ENCODE measurements around the gene ATP5F1B. TPM values are rescaled to one million over a fixed set of nuclear protein-coding genes. Genes with fewer than 3 reads are reported as not detected.
A peak's percentile ranks its signal among the peaks of the same experiment; 100 is the strongest.

Gene ATP5F1B
- total RNA-seq, 1 donor from 2014 or later, result 319 TPM

DNA sequence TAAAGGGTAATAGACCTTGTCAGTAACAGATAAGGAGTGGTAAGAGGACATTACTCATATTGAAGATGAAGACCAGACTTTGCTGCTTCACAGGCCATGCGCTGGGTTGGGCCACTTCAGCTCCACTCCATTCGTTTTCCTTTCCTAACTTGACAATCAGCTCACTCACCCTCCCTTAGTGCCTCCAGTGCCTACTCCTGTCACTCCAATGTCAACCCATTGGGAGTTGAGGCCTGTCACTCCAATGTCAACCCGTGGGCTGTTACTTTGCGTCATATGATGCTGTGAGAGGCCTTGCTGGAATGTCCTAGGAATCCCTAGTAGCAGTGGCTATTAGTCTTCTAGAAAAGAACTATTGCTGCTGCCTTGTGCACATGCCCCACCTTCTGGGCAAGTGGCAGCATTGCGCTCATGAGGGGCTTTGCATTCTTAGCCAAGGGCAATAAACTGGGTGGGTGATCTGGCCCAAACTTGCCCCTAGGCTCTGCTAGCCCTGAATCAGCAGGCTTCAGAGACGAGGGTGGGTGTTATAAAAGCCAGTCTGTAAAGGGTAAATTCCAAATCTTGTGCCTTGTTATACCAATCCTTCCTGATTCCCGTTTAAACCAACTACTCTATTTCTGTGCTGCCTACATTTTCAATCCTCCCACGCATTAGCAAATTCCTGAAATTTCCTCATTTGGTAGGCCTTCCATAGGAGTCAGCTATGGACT lies 51.7 kb downstream of the ATP5F1B start:
- DNase-seq (no peak), ATAC-seq (peak; percentile 85 to 88)
- Histone ChIP-seq H3K36me3 (peaks cover 72% of the 10 kb centered on the region), H3K4me1 (peaks cover 1% of the 10 kb centered on the region), H3K27me3 (ENCODE audit: low read depth) (no peaks in the 10 kb centered on the region), H3K4me3 (no peak overlapping the region), H3K27ac (peak overlapping the region; percentile 49), H3K9me3 (no peaks in the 10 kb centered on the region)
- TF ChIP-seq, protein P1, sequence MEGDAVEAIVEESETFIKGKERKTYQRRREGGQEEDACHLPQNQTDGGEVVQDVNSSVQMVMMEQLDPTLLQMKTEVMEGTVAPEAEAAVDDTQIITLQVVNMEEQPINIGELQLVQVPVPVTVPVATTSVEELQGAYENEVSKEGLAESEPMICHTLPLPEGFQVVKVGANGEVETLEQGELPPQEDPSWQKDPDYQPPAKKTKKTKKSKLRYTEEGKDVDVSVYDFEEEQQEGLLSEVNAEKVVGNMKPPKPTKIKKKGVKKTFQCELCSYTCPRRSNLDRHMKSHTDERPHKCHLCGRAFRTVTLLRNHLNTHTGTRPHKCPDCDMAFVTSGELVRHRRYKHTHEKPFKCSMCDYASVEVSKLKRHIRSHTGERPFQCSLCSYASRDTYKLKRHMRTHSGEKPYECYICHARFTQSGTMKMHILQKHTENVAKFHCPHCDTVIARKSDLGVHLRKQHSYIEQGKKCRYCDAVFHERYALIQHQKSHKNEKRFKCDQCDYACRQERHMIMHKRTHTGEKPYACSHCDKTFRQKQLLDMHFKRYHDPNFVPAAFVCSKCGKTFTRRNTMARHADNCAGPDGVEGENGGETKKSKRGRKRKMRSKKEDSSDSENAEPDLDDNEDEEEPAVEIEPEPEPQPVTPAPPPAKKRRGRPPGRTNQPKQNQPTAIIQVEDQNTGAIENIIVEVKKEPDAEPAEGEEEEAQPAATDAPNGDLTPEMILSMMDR (IDR thresholded peaks at IDR 0.05), result peak; percentile 74
- intact Hi-C loops (cut with DNase I), result no loop called here

DNA sequence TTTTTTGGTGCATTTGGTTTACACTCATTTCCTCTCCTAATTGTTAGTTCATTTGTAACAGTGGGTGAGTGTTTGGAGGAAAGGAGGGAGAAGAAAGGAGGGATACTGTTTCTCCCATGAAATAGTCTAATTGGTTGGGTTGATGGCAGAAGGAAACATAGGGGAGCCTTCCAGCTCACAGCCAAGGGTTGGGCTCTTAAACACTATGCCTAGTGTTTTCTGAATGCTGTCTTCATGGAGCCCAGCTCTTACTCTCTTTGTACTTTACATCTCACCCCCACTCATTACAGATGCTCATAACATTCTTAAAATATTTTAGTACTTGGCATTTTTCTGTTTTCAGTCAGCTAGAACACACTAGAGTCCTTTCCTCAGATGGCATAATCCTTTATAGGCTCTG lies 53.8 kb downstream of the ATP5F1B start:
- Histone ChIP-seq H3K4me3 (no peak overlapping the region), H3K27ac (no peak overlapping the region), H3K9me3 (no peaks in the 10 kb centered on the region), H3K4me1 (no peaks in the 10 kb centered on the region), H3K36me3 (peaks cover 74% of the 10 kb centered on the region), H3K27me3 (ENCODE audit: low read depth) (no peaks in the 10 kb centered on the region)
- ATAC-seq (peak in 1 of 2 donors; percentile 6), DNase-seq (no peak)
- TF ChIP-seq, protein P1 (IDR thresholded peaks at IDR 0.05), result no peak
- intact Hi-C loops (cut with DNase I), result no loop called here

DNA sequence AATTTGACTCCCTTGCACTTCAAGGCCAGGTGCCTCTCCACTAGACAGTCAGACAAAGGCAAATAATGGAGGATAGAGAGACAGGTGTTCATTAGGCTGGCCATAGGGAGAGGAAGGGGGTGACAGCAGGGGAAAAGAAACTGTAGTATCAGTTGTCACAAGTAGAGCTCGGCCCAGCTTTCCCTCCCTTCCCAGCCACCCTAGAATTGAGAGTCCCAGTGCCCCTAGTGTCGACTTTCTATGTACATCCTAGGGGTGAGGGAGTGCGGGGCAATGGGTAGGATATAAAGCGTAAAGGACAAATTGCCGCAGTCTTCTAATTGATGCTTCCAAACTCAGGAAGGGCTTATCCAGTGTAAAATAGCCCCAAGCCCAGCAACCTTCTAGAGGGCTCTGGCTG lies 54.7 kb downstream of the ATP5F1B start:
- no peaks in the 10 kb centered on the region for H3K4me1 ChIP-seq
- no peaks in the 10 kb centered on the region for H3K27me3 ChIP-seq (ENCODE audit: low read depth)
- H3K36me3 ChIP-seq, result peaks cover 75% of the 10 kb centered on the region
- TF ChIP-seq, protein P1 (IDR thresholded peaks at IDR 0.05), result no peak
- ATAC-seq (no peak), DNase-seq (no peak)
- H3K4me3 ChIP-seq, result no peak overlapping the region
- intact Hi-C loops (cut with DNase I), result no loop called here
- H3K9me3 ChIP-seq, result no peaks in the 10 kb centered on the region
- peak overlapping the region; percentile 19 for H3K27ac ChIP-seq

DNA sequence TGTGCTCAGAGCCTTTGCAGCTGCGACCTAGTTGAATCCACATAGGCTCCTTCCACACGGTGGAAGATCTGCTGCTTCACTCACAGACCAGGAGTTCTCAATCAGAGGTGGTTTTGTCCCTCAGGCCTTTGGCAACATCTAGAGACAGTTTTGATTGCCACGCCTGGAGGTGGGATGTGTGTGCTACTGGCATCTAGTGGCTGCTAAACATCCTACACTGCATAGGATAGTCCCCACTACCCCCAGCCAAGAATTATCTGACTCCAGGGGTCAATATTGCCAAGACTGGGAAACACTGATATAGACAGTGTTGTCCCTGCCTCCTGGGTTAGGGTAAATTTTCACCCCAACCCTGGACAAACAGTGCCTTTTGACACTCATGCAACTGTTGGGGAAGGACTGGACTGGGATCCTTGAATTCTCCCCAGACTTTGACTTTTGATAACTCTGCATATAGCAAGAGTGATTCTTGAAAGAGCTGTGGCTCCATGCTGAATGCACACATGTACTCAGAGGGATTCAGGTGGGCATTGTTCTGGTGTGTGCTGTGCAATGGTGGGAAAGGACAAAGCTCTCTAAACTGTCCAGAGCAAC lies 55.5 kb downstream of the ATP5F1B start:
- H3K36me3 ChIP-seq, result peaks cover 75% of the 10 kb centered on the region

DNA sequence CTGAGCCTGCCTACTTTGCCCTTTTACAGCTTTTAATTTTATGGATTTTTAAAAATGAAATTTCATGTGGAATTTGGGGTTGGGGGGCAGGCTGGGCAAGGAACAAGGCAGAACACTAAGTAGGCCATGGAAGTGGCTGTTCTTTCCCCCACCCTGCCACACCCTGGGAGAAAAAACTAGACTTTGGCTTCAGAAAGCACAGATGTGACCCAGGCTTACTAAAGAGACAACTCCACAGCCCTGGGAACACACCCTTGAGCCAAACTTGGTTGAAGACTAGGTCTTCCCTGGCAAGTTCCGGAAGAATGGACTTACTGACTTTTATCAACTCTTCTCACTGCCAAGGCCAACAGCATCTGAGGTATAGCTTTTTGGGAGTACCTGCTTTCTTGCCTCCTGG lies 56.0 kb downstream of the ATP5F1B start:
- no peaks in the 10 kb centered on the region for H3K4me1 ChIP-seq
- H3K4me3 ChIP-seq, result no peak overlapping the region
- intact Hi-C loops (cut with DNase I), result no loop called here
- no peak for DNase-seq
- no peaks in the 10 kb centered on the region for H3K27me3 ChIP-seq (ENCODE audit: low read depth)
- H3K9me3 ChIP-seq, result no peaks in the 10 kb centered on the region
- H3K36me3 ChIP-seq, result peaks cover 75% of the 10 kb centered on the region
- TF ChIP-seq, protein P1 (IDR thresholded peaks at IDR 0.05), result no peak
- H3K27ac ChIP-seq, result no peak overlapping the region
- ATAC-seq, result no peak

More for the DNA sequence above, 55.5 kb downstream of the ATP5F1B start:
- intact Hi-C loops (cut with DNase I), result no loop called here
- ATAC-seq (no peak), DNase-seq (no peak)
- TF ChIP-seq, protein P1 (IDR thresholded peaks at IDR 0.05), result peak; percentile 20
- H3K27ac ChIP-seq, result no peak overlapping the region
- no peaks in the 10 kb centered on the region for H3K4me1 ChIP-seq
- H3K9me3 ChIP-seq, result no peaks in the 10 kb centered on the region
- H3K27me3 ChIP-seq (ENCODE audit: low read depth), result no peaks in the 10 kb centered on the region
- no peak overlapping the region for H3K4me3 ChIP-seq

Other genes starting within 250 kb of the ATP5F1B start
- 10.6 TPM for gene TIMELESS, start 196.6 kb downstream of the ATP5F1B start, total RNA-seq
- not detected for gene MIP, start 191.3 kb downstream of the ATP5F1B start, total RNA-seq
- gene SPRYD4, start 177.4 kb downstream of the ATP5F1B start, total RNA-seq, result 3.1 TPM
- gene GLS2, start 157.8 kb downstream of the ATP5F1B start, total RNA-seq, result 4.8 TPM
- 129 TPM for gene RBMS2, start 124.2 kb downstream of the ATP5F1B start, total RNA-seq
- gene BAZ2A, start 15.7 kb downstream of the ATP5F1B start, total RNA-seq, result 112 TPM
- 198 TPM for gene PTGES3, start 42.3 kb upstream of the ATP5F1B start, total RNA-seq
- gene NACA, start 79.3 kb upstream of the ATP5F1B start, total RNA-seq, result 673 TPM
- 7.7 TPM for gene PRIM1, start 106.3 kb upstream of the ATP5F1B start, total RNA-seq
- 93.8 TPM for gene HSD17B6, start 117.3 kb upstream of the ATP5F1B start, total RNA-seq